Adrenal gland (tissue), 5 donors: ENCODE measurements around the gene TBC1D9B.

ENCODE experiments used
- CTCF ChIP-seq, 6 experiments: fragments of 450-650 bp in 4 of 6; fragments of 200-600 bp in 2 of 6; sonication (generic) in 1 of 6; IDR thresholded peaks; 1 replicate in 5 of 6; 2 replicates in 1 of 6; pipeline versions ENCODE4 v1.5.1 to v1.8.0; 2016 to 2021; ENCODE audit warnings: antibody characterized with exemption in 6 of 6, mild to moderate bottlenecking in 2 of 6, moderate library complexity in 1 of 6
- POLR2A ChIP-seq, 2 donors: fragments of 450-650 bp; IDR thresholded peaks; one replicate each; pipeline ENCODE4 v1.6.1; 2017; ENCODE audit warnings: antibody characterized with exemption in 2 of 2, mild to moderate bottlenecking in 2 of 2, moderate library complexity in 1 of 2
- donor health status: DM: no; HTN: no; CAD: no.

GRCh38 chr5:179812135-179812825 is 95.4 kb downstream of the TBC1D9B start:
- TF ChIP-seq CTCF (IDR thresholded peaks at IDR 0.05) (no peak), POLR2A (IDR thresholded peaks at IDR 0.05) (no peak)
